HEK293 (cell line): ENCODE data around the gene MMD2.

ENCODE experiments used
- CTCF ChIP-seq: fragments of 450-650 bp; formaldehyde crosslinking; IDR thresholded peaks from 2 replicates; pipeline ENCODE4 v1.5.1; 2016; ENCODE audit warnings: missing biosample characterization, missing genetic modification characterization
- ZFP69B ChIP-seq: fragments of 450-650 bp; formaldehyde crosslinking; IDR thresholded peaks from 2 replicates; pipeline ENCODE4 v1.5.1; 2016; ENCODE audit warnings: missing biosample characterization, missing genetic modification characterization

GRCh38 chr7:4886671-4887070, 72.3 kb downstream of the MMD2 start:
- TF ChIP-seq ZFP69B (tag by site-specific recombination), result no peak
- no peak for TF ChIP-seq CTCF (tag by site-specific recombination)
